Activated CD4-positive, alpha-beta T cell treated with anti-CD3 and anti-CD28 coated beads, Interleukin-2, amount 50 U/mL, for 4 hours (primary cell): ENCODE results near the gene GRAP.

Experiments used
- DNase-seq, 2 experiments: peaks; one replicate each; pipeline ENCODE4 v3.0.0-alpha.2; 2020

Gene GRAP

GRCh38 chr17:19017804-19018599 is 28.8 kb downstream of the GRAP start:
- no peak for DNase-seq

- DNase-seq = no peak
Observed at GRCh38 chr17:19017401-19017800, 29.4 kb downstream of the GRAP start.

GRCh38 chr17:19016881-19017280 is 29.9 kb downstream of the GRAP start:
- no peak for DNase-seq

- DNase-seq = no peak
Observed at GRCh38 chr17:19016297-19016696, 30.5 kb downstream of the GRAP start.

GRCh38 chr17:19015428-19015827 is 31.3 kb downstream of the GRAP start:
- no peak for DNase-seq

DNA sequence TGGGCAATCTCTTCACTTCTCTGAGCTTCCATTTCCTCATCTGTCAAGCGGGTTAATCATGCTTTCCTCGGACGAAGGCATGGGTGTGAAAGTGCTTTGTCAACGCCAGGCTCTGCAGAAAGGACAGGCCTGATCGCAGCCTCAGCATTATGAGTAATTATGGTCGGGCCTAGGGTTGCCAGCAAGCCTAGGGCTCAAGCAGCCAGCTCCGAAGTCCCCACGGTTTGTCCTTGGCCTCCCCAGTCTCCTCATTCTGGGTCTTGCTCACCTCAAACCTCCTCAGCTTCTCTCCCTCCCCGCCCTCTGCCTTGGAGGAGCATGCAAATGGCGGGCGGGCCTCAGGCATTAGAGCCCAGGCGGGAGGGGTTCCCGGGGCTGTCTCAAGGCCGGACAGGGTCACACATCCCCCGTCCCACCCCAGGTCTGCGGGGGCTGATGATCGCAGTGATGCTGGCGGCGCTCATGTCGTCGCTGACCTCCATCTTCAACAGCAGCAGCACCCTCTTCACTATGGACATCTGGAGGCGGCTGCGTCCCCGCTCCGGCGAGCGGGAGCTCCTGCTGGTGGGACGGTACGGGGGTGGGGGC is 32.0 kb downstream of the GRAP start:
- DNase-seq = no peak

DNA sequence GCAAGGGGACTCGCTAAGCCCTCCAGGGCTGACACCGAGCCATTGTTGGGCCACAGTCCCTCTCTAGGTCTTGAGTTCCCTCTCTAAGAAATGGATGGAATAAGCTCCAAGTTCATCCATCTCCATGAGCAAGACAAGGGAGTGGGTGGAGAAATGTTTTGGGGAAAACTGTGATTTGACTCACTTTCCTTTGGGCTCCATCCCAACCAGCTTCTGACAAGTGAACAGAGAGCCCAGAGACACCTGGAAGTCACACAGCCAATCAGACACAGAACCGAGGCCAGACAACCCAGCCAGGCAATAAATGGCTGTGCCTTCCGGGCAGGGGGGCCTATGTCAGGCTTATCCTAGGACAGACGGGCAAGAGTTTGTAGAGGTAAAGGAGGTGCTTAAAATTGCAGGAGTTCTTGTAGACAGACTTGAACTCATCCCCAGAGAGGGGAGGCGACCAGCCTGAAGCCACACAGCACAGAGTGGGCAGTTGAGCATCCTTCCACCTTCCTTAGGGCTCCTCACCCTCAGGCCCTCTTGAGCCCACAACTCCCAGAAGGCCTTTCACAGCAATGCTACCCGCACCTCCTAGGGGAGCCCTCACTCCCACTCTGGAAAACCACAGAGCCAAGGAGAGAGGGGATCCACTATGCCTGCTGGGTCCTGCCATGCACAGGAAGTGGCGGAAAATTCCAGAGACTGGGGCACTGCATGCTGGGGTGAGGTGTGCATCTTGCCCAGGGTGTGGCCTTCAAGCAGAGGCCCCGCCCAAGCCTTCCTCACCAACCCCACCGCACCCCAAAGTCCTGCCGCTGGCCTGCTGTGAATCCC is 32.7 kb downstream of the GRAP start:
- no peak for DNase-seq

- no peak for DNase-seq
Observed at GRCh38 chr17:19013226-19013625, 33.5 kb downstream of the GRAP start.

DNA sequence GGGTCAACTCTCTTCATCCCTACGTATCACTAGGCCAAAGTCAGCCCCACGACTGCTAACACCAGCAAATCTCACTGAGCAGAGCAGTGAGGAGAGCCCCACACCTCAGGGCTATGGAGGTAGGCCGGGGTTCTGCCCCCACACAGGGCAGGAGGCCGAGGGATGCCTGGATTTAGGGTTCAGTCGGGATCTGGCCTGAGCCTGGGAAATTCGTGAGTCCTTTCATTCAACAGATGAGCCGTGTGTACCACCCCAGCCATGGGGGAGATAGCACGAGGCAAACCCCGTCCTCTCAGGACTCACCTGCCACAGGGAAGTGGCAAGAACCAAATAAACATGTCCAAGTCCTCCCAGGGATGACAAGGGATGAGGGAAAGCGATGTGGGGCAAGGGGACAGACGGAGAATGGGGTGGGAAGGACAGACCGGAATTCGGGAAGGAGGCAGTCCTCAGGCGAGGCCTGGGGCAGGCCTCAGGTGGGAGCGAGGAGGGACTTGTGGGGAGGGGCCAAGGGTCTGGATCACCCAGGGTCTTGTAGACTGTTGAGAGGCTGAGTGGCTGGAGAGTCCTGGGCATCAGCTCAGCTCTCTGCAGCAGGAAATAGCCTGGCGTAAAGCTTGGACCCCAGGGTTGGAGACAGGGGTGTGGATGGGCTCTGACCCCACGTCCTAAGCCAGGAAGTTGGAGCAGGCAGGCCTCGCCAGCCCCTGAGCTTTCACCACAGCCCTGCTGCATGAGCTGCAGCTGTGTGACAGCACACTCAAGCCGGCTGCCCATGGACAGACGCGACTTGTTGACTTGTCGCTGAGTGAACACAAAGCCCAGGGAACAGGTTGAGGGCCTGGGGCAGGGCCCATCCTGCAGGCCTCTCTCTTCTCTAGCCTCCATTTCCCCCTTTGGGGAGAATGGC is 34.3 kb downstream of the GRAP start:
- DNase-seq = no peak

DNA sequence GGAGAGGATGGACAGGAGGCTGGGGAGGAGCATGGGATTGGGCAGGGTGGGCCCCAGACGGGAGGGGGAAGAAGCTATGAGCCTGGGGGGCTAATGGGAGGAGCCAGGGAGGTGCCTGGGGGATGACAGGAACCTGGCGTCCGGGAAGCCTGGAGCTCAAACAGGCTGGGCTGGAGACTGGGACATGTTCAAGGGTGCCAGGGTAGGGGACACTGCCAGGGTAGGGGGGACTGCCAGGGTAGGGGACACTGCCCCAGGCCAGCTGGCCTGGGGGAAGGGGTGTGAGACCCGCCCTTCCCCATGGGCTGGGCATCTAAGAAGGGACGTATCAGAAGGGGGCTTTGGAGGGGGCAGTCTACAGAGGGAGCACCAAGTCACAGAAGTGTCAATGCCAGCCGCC is 35.2 kb downstream of the GRAP start:
- no peak for DNase-seq

GRCh38 chr17:19010729-19011505 is 35.8 kb downstream of the GRAP start:
- no peak for DNase-seq

- DNase-seq = no peak
Observed at GRCh38 chr17:19009970-19010369, 36.8 kb downstream of the GRAP start.

DNA sequence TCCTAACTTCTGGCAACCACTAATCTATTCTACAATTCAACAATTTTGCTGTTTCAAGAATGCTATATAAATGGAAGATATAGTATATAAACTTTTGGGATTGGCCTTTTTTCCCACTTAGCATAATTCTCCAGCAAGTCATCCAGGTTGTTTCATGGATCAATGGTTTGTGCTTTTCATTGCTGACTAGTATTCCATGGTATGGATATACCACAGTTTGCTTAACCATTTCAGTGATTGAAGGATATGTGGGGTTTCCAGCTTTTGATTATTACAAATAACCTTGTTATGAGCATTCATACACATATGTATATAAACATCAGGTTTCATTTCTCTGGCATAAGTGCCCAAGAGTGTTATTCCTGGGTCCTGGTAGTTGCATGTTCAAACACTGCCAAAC is 40.1 kb downstream of the GRAP start:
- DNase-seq = no peak

GRCh38 chr17:19005789-19006430 is 40.8 kb downstream of the GRAP start:
- no peak for DNase-seq

DNA sequence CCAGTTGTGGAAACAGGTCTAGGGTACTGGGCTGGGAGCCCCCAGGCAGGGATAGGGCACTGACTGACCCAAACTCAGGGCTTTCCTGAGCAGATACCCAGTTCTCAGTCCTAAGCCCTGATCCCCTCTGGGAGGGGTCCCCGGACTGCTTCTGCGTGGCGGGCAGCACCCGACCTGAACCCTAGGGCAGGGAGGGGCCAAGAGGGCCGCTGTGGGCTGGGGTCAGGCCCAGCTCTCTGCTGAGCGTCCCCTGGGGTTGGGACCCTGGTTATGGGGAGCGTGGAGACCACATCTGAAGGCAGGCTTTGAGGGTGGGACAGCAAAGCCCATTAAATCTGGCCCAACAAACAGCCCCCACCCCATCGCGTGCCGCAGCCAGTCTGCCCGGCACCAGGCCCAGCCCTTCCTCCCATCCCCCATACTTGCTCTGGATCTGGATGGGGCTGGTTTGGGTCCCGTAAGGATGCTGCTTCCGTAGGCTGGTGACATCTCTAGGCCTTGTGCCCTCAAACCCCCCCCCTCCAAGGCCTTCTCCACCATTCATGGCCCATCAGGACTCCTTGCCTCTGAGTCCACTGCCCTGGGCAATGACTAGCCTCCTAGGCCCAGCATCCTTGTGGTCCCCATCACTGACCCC is 41.5 kb downstream of the GRAP start:
- no peak for DNase-seq

DNA sequence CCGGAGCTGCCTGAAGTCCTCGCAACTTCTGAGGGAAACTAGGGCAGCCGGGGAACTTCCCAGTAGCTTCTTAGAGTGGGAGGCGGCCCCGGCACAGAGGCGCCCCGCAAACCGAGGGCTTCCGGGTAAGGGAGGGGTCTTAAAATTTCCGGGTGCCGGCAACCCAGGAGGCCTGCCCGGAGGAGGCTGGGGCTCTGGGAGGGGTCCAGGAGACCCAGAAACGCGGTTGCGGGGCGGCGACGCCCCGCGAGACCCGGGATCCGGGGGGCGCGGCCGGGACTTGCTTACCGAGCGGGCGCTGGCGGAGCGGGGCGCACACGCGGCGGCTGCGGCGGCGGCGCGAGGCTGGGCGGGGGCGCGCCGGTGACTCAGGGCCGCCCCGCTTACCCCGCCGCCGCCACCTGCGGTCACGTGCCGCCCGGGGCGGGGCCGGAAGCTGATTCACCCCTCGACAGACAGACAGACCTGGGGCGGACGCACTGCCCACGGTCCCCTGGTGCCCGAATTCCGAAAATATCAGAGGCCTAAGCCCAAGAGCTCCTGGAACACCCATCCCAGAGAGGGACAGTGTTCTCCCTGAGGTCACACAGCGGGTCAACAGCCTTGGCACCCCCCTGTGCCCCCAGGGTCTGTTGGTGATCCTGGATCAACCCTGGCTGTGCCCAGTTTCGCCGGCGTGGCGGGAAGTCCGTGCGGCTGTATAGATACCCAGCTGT is 42.2 kb downstream of the GRAP start, which contains the start of gene FAM83G:
Gene FAM83G, minus strand, starts transcription at position 344 of the 716 bp plus-strand sequence. CDS start 723 bp downstream, outside the sequence.
- DNase-seq = peak; percentile 90

DNA sequence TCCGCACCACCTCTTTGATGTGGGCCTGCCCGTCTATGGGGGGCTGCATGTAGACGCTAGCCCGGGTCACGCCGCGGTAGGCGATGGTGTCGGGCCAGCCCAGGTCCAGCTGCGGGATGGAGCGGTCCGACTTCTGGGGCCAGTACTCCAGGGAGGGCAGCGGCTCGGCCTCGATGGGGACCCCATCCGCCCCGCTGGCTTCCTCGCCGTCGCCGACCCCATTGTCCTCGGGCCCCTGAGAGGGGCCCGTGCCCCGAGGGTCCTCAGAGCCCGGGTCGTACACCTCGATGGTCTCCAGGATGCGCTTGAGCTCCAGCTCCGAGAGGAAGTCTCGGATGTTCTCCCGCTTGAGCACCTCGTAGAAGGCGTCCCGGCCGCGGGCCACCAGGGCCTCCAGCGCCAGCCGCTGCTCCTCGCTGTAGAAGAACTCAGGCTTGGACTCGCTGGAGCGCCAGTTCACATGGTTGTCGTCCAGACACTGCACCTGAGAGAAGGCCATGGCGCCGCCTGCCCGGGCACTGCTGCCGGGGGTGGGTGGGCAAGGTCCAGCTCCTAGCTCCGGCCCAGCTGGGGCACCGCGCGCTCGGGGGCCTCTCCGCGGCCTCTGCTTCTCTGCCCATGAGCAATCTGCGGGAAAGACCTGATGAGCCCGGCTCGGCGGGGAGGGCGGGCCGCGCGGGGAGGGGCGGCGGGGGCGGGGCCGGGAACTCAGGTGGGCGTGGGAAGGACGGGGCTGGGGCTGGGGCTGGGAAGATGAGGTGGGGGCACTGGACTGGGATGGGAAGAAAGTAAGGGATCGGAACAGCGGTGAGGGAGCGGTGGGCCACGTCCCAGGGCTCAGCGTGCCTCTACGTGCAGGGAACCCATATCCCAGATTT is 43.0 kb downstream of the GRAP start:
- DNase-seq = peak; percentile 47 to 49

GRCh38 chr17:19002805-19003542 is 43.8 kb downstream of the GRAP start:
- DNase-seq = peak; percentile 14 to 18
